ENCODE data around the gene UBE2H.

GRCh38 chr7:129884495-129884894 lies 68.3 kb downstream of the UBE2H start:
- TF ChIP-seq CTCF (IDR thresholded peaks at IDR 0.05) = no peak
- no peak for TF ChIP-seq POLR2AphosphoS5 (IDR thresholded peaks at IDR 0.05)
- TF ChIP-seq EP300 (IDR thresholded peaks at IDR 0.05) = no peak
- no peak for TF ChIP-seq POLR2A (IDR thresholded peaks at IDR 0.05)

Data from upper lobe of left lung (tissue), 4 donors.